ENCODE measurements around the gene NXN. TPM values are rescaled to one million over a fixed set of nuclear protein-coding genes. Genes with fewer than 3 reads are reported as not detected.

Gene NXN
- total RNA-seq, 4 donors from 2014 or later = 2.1 to 14.0 (median 8.6) TPM

DNA sequence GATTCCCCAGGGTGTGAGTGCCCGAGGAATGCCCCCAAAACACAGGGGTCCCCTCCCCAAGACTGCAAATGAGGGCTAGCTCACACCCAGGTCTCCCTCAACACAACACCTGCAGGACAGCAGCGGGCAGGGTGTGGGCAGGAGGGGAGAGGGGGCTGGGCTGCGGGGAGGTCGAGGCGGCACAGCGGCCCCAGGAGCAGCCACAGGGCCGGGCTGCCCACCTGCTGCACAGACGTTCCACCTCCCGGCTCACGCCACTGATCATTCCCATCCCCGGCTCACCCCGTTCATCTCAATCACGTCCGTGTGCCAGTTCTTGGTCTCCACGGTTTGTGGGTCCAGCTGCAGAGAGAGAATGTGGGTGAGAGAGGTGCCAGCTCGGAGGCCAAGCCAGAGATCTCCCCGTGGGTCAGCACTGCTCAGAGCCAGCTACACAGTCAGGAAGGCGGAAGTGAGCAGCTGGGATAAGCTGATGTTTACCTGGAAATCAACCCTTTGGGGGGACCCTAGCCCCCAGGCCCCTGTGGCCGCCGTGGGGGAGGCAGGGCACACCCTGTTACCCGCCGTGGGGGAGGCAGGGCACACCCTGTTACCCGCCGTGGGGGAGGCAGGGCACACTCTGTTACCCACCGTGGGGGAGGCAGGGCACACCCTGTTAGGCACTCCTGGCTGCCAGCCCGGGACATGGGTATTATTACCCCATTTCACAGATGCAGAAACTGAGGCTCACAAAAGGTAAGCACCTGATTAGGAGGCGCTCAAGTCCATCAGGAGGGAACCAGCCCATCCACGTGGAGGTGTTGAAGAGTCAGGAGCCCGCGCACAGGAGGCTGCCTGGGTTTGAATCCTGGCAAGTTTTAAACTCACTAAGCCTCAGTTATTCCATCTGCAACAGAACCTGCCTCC lies 33.5 kb upstream of the NXN start:
- H3K27ac ChIP-seq = no peak overlapping the region
- no peaks in the 10 kb centered on the region for H3K9me3 ChIP-seq
- DNase-seq = no peak
- no peaks in the 10 kb centered on the region for H3K27me3 ChIP-seq
- H3K4me1 ChIP-seq = no peaks in the 10 kb centered on the region
- H3K36me3 ChIP-seq = peaks cover 0 to 58% (median 5%) of the 10 kb centered on the region in 3 donors
- no peak overlapping the region for H3K4me3 ChIP-seq
- TF ChIP-seq, protein P1, sequence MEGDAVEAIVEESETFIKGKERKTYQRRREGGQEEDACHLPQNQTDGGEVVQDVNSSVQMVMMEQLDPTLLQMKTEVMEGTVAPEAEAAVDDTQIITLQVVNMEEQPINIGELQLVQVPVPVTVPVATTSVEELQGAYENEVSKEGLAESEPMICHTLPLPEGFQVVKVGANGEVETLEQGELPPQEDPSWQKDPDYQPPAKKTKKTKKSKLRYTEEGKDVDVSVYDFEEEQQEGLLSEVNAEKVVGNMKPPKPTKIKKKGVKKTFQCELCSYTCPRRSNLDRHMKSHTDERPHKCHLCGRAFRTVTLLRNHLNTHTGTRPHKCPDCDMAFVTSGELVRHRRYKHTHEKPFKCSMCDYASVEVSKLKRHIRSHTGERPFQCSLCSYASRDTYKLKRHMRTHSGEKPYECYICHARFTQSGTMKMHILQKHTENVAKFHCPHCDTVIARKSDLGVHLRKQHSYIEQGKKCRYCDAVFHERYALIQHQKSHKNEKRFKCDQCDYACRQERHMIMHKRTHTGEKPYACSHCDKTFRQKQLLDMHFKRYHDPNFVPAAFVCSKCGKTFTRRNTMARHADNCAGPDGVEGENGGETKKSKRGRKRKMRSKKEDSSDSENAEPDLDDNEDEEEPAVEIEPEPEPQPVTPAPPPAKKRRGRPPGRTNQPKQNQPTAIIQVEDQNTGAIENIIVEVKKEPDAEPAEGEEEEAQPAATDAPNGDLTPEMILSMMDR (IDR thresholded peaks at IDR 0.05) = no peak
- TF ChIP-seq POLR2A (IDR thresholded peaks at IDR 0.05) = no peak

DNA sequence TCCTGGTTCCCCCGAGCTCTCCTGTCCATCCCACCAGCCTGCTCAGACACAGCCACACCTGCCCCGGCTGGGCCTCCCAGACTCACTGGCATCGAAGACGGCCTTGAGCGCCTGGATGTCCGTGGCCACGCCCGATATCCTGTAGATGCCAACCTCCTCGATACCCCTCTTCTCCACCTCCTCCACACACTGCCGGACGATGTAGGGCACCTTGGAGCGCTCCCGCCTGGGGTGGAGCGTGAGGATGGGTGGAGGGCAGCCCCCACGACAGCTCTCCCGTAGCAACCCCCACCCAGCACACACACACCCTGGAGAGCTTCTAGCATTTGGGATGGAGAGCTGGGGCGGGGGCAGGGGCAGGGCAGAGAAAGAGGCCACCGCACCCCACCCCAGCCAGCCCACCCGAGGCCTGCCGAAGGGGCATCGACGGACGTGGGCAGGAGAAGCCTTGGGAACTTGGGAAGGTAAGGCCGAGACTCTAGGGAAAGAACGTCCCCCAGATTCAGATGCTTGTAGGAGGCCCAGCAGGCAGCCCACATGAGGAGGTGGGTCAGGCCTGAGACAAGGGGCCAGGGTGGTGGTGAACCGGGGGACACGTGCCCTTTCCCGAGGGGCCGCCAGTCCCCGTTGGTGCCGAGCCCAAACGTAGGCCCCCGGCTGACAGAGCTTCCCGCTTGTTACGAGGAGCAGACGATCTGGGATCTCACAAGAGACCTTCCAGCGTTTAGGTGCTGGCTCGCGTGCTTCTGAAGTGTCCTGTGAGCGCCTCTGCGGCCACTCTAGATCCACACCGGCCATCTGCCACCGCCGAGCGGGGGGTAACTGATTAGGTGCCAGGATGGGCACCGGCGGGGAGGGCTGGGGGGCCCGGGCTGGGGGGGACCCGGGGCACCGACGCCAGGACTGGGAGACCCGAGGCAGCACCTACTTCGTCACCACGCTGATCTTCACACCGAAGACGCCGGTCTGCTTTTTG lies 32.5 kb upstream of the NXN start:
- TF ChIP-seq POLR2A (IDR thresholded peaks at IDR 0.05) = no peak
- TF ChIP-seq, protein P1 (IDR thresholded peaks at IDR 0.05) = no peak
- Histone ChIP-seq H3K4me3 (no peak overlapping the region), H3K27me3 (no peaks in the 10 kb centered on the region), H3K9me3 (no peaks in the 10 kb centered on the region), H3K36me3 (peaks cover 0 to 69% (median 5%) of the 10 kb centered on the region in 3 donors), H3K4me1 (no peaks in the 10 kb centered on the region), H3K27ac (no peak overlapping the region)
- DNase-seq = no peak

DNA sequence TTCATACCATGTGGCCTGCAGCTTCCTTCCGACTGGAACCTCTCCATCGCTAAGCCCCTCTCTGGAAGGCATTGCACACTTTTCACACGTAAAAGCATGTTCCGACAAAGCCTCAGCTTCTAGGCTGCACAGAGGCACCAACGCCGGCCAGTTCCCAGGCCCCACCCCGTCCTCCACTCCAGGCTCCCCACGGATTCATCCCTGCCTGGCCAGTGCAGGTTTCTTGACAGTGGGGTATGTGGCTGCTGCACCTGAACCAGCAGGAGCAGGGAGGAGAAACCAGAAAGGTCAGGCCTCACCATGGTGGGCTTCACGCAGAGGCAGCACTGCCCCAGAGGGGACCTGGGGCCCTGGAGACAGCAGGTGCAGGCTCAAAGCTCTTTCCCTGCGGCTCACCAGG lies 31.6 kb upstream of the NXN start:
- Histone ChIP-seq H3K4me3 (no peak overlapping the region), H3K36me3 (peaks cover 0 to 76% (median 5%) of the 10 kb centered on the region in 3 donors), H3K9me3 (no peaks in the 10 kb centered on the region), H3K27ac (no peak overlapping the region), H3K4me1 (peaks cover 0 to 4% (median 0%) of the 10 kb centered on the region in 4 donors), H3K27me3 (no peaks in the 10 kb centered on the region)
- TF ChIP-seq, protein P1 (IDR thresholded peaks at IDR 0.05) = no peak
- no peak for TF ChIP-seq POLR2A (IDR thresholded peaks at IDR 0.05)
- no peak for DNase-seq

DNA sequence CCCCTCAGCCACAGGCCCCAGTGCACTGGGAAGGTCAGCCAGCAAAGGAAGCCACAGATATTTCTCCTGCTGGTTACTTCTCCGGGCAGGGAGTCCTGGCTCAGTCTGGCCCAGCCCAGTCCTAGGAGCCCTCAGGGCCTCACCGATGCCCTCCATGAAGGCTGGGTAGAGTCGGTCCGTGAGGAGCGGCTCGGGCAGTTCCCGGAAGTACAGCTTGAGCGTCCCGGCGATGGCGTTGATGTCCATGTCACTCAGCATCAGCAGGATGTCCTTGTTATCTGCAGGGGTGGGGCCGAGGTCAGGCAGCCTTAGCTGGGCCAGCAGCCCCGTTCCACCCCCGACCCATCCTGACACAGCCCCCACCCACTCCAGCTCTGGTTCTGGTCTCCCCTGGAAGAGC lies 31.0 kb upstream of the NXN start:
- Histone ChIP-seq H3K9me3 (no peaks in the 10 kb centered on the region), H3K27me3 (no peaks in the 10 kb centered on the region), H3K36me3 (peaks cover 0 to 81% (median 5%) of the 10 kb centered on the region in 3 donors), H3K4me3 (no peak overlapping the region), H3K27ac (peak overlapping the region in 1 of 4 donors; percentile 19), H3K4me1 (peaks cover 0 to 10% (median 0%) of the 10 kb centered on the region in 4 donors)
- no peak for DNase-seq
- TF ChIP-seq, protein P1 (IDR thresholded peaks at IDR 0.05) = no peak
- no peak for TF ChIP-seq POLR2A (IDR thresholded peaks at IDR 0.05)

DNA sequence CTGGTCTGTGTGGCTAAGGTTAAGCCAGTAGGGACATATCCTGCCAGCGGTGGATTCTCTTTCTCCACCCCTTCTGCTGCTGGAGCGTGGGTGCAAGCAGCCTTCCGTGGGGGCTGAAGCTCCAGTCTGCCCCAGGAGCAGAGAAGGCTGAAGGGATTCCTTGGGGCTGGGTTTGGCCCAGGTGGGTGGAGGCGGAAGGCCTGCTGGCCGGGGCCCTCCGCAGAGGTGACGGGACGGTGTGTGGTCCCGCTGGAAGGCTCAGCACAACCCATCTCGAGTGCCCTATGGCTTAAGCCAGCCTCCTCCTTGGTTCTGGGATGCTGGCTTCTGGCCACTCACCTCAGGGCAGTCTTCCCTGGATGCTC lies 30.5 kb upstream of the NXN start:
- H3K27ac ChIP-seq = peak overlapping the region in 1 of 4 donors; percentile 12

More for the DNA sequence above, 30.5 kb upstream of the NXN start:
- Histone ChIP-seq H3K36me3 (peaks cover 0 to 86% (median 5%) of the 10 kb centered on the region in 3 donors), H3K4me1 (peaks cover 0 to 15% (median 0%) of the 10 kb centered on the region in 4 donors), H3K9me3 (no peaks in the 10 kb centered on the region), H3K27me3 (no peaks in the 10 kb centered on the region), H3K4me3 (no peak overlapping the region)
- DNase-seq = no peak
- TF ChIP-seq POLR2A (IDR thresholded peaks at IDR 0.05) = no peak
- TF ChIP-seq, protein P1 (IDR thresholded peaks at IDR 0.05) = no peak

Data from Peyer's patch (tissue), 4 donors.